AG04449 (cell line): Measurements from ENCODE around the gene SBK2.
A peak's percentile ranks its signal among the peaks of the same experiment; 100 is the strongest.
"Not testable (repeated sequence)": the region's sequence is repeated elsewhere in the genome, so short reads cannot be mapped to it uniquely, and the experiment has no call there.

Source experiments
- CTCF ChIA-PET: fragments of 350-600 bp; formaldehyde crosslinking; extraction: SDS; loops from one replicate; lab custom pipeline; 2021; ENCODE audit warnings: antibody characterized with exemption; lab: Yijun Ruan, JAX
- POLR2A ChIA-PET: fragments of 400-600, 350-600 bp; formaldehyde crosslinking; extraction: SDS; loops from one replicate; lab custom pipeline; 2020; ENCODE audit warnings: antibody characterized with exemption, inconsistent platforms; lab: Yijun Ruan, JAX
- DNase-seq: peaks from one replicate; pipeline ENCODE4 v3.0.0-alpha.2; 2010; ENCODE audit warnings: low read depth, low spot score
- H3K4me3 ChIP-seq: 2 replicates; pipeline ENCODE4 v1.5.1; 2011; ENCODE audit warnings: low read depth, mild to moderate bottlenecking, control low read depth, low read length
- TF ChIP-seq, protein P1 (sequence below): IDR thresholded peaks from one replicate; pipeline ENCODE4 v1.5.1; 2011; ENCODE audit warnings: mild to moderate bottlenecking, moderate library complexity, low read length, control low read depth, inconsistent platforms; ENCODE audit not compliant: insufficient read depth; ENCODE audit errors: missing control alignments

SBK2 gene

GRCh38 chr19:55536951-55537740, at the start of gene SBK2:
Gene SBK2 (minus strand): TSS chr19:55537133. CDS start chr19:55536294, 839 bp downstream.
- TF ChIP-seq, protein P1, sequence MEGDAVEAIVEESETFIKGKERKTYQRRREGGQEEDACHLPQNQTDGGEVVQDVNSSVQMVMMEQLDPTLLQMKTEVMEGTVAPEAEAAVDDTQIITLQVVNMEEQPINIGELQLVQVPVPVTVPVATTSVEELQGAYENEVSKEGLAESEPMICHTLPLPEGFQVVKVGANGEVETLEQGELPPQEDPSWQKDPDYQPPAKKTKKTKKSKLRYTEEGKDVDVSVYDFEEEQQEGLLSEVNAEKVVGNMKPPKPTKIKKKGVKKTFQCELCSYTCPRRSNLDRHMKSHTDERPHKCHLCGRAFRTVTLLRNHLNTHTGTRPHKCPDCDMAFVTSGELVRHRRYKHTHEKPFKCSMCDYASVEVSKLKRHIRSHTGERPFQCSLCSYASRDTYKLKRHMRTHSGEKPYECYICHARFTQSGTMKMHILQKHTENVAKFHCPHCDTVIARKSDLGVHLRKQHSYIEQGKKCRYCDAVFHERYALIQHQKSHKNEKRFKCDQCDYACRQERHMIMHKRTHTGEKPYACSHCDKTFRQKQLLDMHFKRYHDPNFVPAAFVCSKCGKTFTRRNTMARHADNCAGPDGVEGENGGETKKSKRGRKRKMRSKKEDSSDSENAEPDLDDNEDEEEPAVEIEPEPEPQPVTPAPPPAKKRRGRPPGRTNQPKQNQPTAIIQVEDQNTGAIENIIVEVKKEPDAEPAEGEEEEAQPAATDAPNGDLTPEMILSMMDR, result peak; percentile 0
- H3K4me3 ChIP-seq, result no peak within 1 kb of the TSS
- ChIA-PET POLR2A (interaction anchor here (0.5 kb wide), 1 partner anchor 38 kb away, joined by 6 read pairs; no protein-coding TSS in a partner anchor), CTCF (no interaction called here)
- DNase-seq, result no peak

GRCh38 chr19:55585658-55586339, 48.9 kb upstream of the SBK2 start:
- POLR2A ChIA-PET, result interaction anchor here (0.7 to 1.3 kb wide), 2 partner anchors 13 to 18 kb away, joined by 3 to 5 read pairs; partner anchors contain the start of gene FIZ1
- CTCF ChIA-PET, result interaction anchor here (0.6 to 2.0 kb wide), 7 partner anchors 13 to 425 kb away, joined by 3 to 6 read pairs (median 5); partner anchors contain the start of gene ZNF865
- peak overlapping the region; percentile 47 for H3K4me3 ChIP-seq
- no peak for DNase-seq
- TF ChIP-seq, protein P1, result no peak

DNA sequence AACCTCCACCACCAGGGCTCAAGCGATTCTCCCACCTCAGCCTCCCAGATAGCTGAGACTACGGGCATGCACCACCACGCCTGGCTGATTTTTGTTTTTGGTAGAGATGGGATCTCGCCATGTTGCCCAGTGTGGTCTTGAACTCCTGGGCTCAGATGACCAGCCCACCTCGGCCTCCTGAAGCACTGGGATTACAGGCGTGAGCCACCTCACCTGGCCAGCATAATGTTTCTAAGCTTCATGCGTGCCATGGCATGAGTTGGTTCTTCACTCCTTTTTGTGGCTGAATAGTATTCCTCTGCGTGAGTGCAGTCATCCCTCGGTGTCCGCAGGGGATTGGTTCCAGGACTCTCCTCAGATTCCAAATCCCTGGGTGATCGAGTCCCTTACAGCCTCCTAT, 47.9 kb upstream of the SBK2 start:
- TF ChIP-seq, protein P1, result no peak
- ChIA-PET CTCF (interaction anchor here (0.8 to 2.0 kb wide), 6 partner anchors 22 to 425 kb away, joined by 3 to 6 read pairs (median 4); no protein-coding TSS in a partner anchor), POLR2A (interaction anchor here (0.7 kb wide), 1 partner anchor 81 kb away, joined by 3 read pairs; no protein-coding TSS in a partner anchor)
- DNase-seq, result no peak
- H3K4me3 ChIP-seq, result no peak overlapping the region

DNA sequence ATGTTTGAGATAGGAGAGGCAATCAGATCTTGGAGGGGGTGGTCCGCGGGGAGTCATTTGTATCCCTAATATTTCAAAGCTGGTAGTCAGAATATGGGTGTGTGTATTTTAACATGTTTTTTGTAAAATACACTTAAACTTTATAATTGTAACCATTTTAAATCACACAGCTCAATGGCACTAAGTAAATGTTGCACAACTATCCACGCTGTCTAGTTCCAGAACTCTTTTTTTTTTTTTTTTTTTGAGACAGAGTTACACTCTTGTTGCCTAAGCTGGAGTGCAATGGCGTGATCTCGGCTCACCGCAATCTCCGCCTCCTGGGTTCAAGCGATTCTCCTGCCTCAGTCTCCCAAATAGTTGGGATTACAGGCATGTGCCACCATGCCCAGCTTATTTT, 47.0 kb upstream of the SBK2 start:
- POLR2A ChIA-PET, H3K4me3 ChIP-seq, DNase-seq: not testable (repeated sequence)
- CTCF ChIA-PET, result interaction anchor here (0.9 to 2.0 kb wide), 5 partner anchors 13 to 116 kb away, joined by 3 to 6 read pairs (median 3); no protein-coding TSS in a partner anchor

GRCh38 chr19:55582284-55582683, 45.4 kb upstream of the SBK2 start:
- DNase-seq, H3K4me3 ChIP-seq, POLR2A ChIA-PET, CTCF ChIA-PET: not testable (repeated sequence)

GRCh38 chr19:55581823-55582223, 44.9 kb upstream of the SBK2 start:
- DNase-seq, result no peak
- H3K4me3 ChIP-seq, result no peak overlapping the region
- ChIA-PET POLR2A (no interaction called here), CTCF (interaction anchor here (1.6 kb wide), 1 partner anchor 34 kb away, joined by 3 read pairs; no protein-coding TSS in a partner anchor)
- TF ChIP-seq, protein P1, result no peak
